HG03354 (cell line): ENCODE measurements around the gene CCM2.
"Not testable (repeated sequence)": the region's sequence is repeated elsewhere in the genome, so short reads cannot be mapped to it uniquely, and the experiment has no call there.

Source experiments
- ATAC-seq: cut with Tn5 transposase; IDR thresholded peaks from one replicate; pipeline ENCODE4 v1.9.1; 2021; ENCODE audit warnings: mild to moderate bottlenecking; ENCODE audit not compliant: unreplicated experiment, poor library complexity, severe bottlenecking

CCM2 gene

DNA sequence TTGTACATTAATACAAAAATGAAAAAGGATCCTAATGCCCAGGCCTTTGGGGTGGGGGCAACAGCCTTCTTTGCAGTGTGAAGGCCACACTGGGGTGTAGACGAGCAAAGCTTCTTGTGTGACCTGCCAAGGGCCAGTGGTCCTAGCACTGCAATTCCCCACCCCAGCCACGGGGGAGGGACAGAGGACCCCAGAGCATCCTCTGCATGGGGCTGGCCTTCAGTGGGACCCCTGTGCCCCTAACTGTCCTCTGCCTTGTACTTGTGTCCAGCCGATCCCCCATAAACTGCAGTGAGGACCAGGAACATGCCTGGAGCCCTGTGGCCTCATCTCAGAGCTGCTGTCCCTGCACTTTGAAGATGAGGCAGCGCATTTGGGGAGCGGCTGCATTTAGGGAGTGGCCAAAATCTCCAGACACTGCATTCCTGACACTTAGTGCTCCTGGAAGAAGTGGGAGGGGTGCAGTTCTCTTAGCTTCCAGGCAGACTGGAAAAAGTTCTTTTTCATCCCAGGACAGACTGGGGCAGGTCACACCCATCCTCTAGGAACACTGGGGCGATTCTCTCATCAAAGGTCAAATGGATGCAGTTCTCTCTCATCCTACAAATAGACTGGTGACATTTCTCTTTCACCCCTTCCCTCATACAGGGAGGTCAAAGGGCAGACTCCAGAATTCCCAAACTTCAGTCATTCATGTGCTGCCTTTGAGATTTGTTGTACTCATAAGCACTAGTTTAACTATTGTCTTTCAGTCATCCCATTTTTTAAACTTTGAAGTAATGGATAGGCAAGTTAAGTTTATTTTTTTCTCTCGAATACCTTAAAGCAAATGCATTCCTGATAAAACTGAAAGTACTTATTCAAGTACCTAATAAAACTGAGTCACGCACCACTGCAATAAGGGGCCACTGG, 20.3 kb upstream of the CCM2 start:
- peak; percentile 26 for ATAC-seq

GRCh38 chr7:44980393-44981034, 19.5 kb upstream of the CCM2 start:
- peak; percentile 57 for ATAC-seq

DNA sequence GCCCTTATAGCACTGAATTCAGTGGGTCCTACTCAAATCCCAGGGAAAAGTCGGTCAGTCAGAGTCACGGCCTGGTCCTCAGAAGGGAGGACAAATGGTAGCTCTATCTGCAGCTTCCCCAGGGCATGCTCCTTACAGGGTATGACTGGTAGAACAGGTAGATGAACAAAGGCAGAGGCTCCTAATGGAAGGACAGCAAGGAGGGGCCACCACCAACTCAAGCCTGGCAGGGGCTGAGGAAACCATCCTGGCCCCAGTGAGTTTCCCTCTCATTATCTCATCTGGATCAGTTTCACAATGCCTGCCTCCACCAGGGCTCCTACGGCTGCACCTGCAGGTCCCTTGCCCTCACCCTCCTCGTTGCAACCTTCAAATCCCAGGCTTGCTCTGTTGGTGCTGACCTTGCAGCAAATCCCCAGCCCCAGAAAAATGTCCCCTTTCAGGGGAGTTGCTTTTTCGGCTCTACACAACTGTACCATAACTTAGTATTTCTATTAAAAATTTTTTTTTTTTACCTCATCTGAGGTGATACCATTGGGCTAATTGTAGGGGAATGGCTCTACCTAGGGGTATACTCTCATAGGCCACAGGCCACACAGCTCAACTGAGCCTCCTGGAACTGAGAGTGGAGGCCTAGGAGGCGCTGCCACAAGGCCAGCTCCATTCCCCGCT, 18.8 kb upstream of the CCM2 start:
- peak; percentile 0 for ATAC-seq

- no peak for ATAC-seq
These were observed 17.5 kb upstream of the CCM2 start for GRCh38 chr7:44982535-44982923.

DNA sequence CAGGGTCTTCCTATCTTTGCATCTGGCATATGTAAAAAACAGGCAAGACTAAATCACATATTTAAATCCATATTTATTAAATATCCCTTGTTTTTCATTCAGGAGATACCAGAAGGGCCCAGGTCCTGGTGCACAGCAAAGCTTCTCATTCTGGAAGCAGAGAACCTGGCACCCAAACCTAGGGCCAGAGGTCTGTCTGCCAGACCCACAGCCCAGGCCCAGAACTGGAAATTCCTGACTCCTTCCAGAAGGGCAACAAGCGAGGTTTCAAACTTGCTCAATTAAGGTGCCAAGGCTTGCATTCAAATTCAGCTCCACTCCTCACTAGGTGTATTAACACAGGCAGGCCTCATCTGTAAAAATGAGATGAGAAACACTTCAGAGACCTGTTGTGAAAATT, 17.0 kb upstream of the CCM2 start:
- ATAC-seq, result no peak

- ATAC-seq, result no peak
These were observed 16.1 kb upstream of the CCM2 start for GRCh38 chr7:44983742-44984477.

GRCh38 chr7:44984478-44984758, 15.6 kb upstream of the CCM2 start:
- no peak for ATAC-seq

- no peak for ATAC-seq
These were observed 14.8 kb upstream of the CCM2 start for GRCh38 chr7:44985033-44985695.

DNA sequence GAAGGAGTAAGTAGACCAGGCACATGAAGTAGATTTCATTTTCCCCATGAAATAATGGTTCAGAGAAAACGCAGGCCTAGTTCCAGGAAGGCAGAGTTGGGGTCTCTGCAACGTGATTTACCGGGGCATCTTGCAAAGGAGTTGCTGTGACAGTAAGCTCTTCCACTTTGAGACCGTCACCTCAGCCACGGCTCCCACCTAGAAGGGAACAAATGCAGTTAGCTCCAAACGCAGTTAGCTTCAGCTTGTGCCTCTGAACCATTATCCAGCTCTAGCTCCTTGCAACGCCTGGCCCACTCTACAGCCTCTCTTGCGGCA, 14.1 kb upstream of the CCM2 start:
- ATAC-seq, result no peak

DNA sequence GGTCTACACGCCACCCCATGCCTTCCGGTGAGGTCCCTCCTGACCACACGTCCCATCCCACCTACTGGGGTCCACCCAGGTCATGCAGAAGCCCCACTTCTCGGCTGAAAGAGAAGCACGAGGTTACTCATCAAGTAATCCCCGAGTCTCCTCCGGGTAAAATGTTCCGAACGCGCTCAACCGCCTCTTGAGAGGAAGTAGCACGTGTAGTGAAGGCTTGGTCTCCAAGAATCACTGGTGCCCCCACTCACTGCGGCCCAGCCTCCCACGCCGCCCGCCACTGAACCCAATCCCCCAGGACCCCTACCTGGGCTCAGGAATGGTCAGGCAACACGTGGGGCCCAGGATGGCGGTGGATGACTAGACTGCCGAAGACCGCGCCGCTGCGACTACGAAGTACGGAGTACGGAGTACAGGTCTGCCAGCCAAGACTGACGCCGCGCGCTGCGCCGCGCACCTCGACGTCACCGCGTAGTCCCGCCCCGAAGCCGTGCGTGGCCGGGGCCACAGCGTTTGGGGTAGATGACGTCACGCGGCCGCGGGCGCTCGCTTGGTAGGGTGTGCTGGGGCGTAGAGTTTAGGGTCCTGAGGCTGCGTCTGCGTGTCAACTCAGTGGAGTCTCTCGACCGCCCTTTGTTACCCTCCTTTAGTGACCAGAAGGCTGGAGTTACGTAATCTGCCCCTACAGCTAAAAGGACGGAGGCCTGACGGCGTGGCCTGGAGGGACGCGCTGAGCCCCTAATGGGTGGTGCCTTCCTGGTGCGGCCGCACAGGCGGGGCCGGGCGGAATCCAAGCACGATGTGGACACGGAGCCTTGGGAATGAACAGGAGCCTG, 13.6 kb upstream of the CCM2 start:
- peak; percentile 96 for ATAC-seq

GRCh38 chr7:44987457-44987856, 12.5 kb upstream of the CCM2 start:
- no peak for ATAC-seq

DNA sequence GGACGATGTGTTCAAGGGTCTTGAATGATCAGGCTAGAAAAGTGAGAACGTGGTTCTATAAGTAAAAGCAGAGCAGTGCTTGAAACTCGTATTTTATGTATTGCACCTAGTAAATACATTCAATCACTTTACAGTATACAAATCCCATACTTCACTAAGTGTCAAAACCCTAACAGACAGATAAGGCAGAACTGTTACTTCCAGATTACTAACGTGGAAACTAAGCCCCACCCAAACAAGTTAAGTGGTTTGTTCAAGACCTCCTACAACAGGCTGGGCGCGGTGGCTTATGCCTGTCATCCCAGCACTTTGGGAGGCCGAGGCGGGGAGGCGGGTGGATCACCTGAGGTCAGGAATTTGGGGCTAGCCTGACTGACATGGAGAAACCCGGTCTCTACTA, 12.0 kb upstream of the CCM2 start:
- no peak for ATAC-seq

DNA sequence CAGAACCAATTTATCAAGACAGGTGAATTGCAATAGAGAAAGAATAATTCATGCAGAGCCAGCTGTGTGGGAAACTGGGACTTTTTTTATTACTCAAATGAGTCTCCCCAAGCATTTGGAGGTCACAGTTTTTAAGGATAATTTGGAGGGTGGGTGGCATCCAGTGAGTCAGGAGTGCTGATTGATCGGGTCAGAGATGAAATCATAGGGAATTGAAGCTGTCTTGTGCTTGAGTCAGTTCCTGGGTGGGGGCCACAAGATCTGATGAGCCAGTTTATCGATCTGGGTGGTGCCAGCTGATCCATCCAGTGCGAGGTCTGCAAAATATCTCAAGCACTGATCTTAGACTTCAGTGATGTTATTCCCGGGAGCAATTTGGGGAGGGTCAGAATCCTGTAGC, 11.3 kb upstream of the CCM2 start:
- no peak for ATAC-seq

GRCh38 chr7:44989132-44989531, 10.9 kb upstream of the CCM2 start:
- no peak for ATAC-seq

DNA sequence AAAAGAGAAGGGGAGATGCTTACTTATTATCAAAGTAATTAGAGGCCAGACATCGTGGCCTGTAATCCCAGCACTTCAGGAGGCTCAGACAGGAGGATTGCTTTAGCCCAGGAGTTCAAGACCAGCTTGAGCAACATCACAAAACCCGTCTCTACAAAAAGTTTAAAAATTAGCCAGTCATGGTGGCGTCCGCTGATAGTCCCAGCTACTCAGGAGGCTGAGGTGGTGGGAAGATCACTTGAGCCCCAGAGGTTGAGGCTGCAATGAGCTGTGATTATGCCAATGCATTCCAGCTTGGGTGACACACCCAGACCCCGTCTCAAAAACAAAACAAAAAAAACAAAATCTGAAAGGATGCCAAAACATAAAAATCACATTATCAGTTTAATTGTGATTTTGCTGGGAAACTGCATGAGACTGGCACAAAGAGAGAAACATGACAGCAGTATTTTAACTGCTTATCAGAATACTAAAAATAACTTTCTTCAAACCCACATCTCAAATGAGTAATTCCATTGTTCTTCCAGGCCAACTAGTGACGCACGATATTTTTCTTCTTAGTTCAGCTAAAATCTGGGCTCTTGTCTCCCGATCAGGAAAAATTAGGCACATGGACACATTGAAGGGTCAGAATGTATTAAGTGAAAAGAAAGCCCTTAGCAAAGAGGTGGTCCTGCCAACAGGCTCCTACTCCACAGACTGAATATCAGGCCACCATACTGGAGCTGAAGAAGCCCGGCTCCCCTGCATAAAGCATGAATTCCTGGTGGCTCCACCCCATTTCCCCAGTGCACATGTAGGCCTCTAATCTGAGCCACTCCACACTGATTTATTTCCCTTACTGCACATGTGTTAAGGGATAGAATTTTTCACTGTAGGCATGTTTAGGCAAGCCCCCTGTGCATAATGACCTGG, 9.6 kb upstream of the CCM2 start:
- no peak for ATAC-seq

GRCh38 chr7:44992004-44992795, 7.8 kb upstream of the CCM2 start:
- not testable (repeated sequence) for ATAC-seq

DNA sequence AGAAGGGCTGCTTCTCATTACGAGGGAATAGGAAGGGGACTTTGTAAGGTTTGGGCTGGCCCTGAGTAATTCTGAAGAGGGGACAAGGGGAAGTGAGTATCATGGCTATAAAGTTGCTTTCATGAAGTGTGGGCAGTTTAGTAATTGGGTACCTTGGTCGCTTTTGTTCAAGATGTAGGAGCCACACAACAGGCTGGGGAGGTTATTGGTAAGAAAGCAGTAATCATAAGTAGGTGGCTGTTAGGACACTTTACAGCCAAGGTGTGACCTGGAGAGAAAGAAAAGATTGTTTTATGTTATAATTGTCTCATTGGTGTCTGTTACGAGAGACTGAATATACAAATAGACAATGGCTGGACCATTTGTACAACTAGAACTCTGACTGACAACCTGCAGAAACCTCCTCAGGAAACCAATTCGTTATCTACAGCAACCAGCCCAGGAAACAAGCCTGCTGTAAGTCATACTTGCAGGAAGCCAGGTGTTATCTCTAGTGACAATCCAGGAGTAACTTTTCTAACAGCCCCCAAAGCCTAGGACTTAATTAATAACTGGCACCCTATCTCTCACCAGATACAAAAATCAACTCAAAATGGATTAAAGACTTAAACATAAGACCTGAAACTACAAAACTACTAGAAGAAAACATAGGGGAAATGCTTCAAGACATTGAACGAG, 5.0 kb upstream of the CCM2 start:
- no peak for ATAC-seq
